ENCODE data around the gene PRR18. TPM values are rescaled to one million over a fixed set of nuclear protein-coding genes. Genes with fewer than 3 reads are reported as not detected.

PRR18 gene
- total and polyA plus RNA-seq, 9 of the 15 experiments (the other 6 are each of a cell fraction or from before 2014, with no cell fraction given), result not detected

- TF ChIP-seq RBM25 (IDR thresholded peaks at IDR 0.05; ENCODE audit: low read depth, low read length, severe bottlenecking) (no peak), KDM2B (CRISPR knock-in tag; IDR thresholded peaks at IDR 0.05) (no peak), USF2 (CRISPR knock-in tag; IDR thresholded peaks at IDR 0.05) (no peak), NONO (IDR thresholded peaks at IDR 0.05; ENCODE audit: low read depth in 2 of 2, low read length in 1 of 2) (no peak), ZNF280A (IDR thresholded peaks at IDR 0.05; ENCODE audit: low read depth, partially characterized antibody) (no peak), ZC3H8 (IDR thresholded peaks at IDR 0.05) (no peak), LCOR (CRISPR knock-in tag; IDR thresholded peaks at IDR 0.05) (no peak), IRF2 (CRISPR knock-in tag; IDR thresholded peaks at IDR 0.05) (no peak), GTF2B (IDR thresholded peaks at IDR 0.05; ENCODE audit: extremely low read depth, insufficient read length) (no peak), CHAMP1 (IDR thresholded peaks at IDR 0.05) (no peak), ZFX (CRISPR knock-in tag; IDR thresholded peaks at IDR 0.05) (no peak), ZNF277 (CRISPR knock-in tag; IDR thresholded peaks at IDR 0.05; ENCODE audit: borderline replicate concordance) (no peak), DEAF1 (CRISPR knock-in tag; IDR thresholded peaks at IDR 0.05) (no peak), RAD51 (IDR thresholded peaks at IDR 0.05; ENCODE audit: borderline replicate concordance, low read depth) (no peak), ZNF134 (CRISPR knock-in tag; conservative IDR thresholded peaks at IDR 0.05) (no peak), DIDO1 (tag; IDR thresholded peaks at IDR 0.05; ENCODE audit: low read depth) (no peak), FOXO4 (CRISPR knock-in tag; IDR thresholded peaks at IDR 0.05) (no peak), SIN3B (IDR thresholded peaks at IDR 0.05; ENCODE audit: low read depth) (no peak)
Observed at GRCh38 chr6:166286839-166287271, 21.3 kb downstream of the PRR18 start (continued).

Measured in K562 (cell line).